Kidney (tissue), 14 donors: ENCODE results near the gene SPARC. TPM values are rescaled to one million over a fixed set of nuclear protein-coding genes. Genes with fewer than 3 reads are reported as not detected.
A peak's percentile ranks its signal among the peaks of the same experiment; 100 is the strongest.

Source experiments
- DNase-seq, 5 donors: peaks; one replicate each; pipeline ENCODE4 v3.0.0-alpha.2; 2013 to 2020
- FAIRE-seq: peaks from 2 replicates; lab custom pipeline; 2012; peaks lifted over from hg19 to GRCh38; lab: Jason Lieb, UNC
- H3K27ac ChIP-seq, 2 donors: one replicate each; pipeline ENCODE4 v1.7.0; 2013; ENCODE audit warnings: low read depth in 2 of 2, low read length in 2 of 2, inconsistent platforms in 1 of 2
- H3K27me3 ChIP-seq: one replicate; pipeline ENCODE4 v1.7.1; 2013; ENCODE audit warnings: low read length, inconsistent platforms; ENCODE audit not compliant: control insufficient read depth, insufficient read depth
- H3K36me3 ChIP-seq, 3 donors: one replicate each; pipeline versions ENCODE4 v1.7.0 to v1.7.1; 2013; ENCODE audit warnings: low read length in 3 of 3, control low read depth in 1 of 3, inconsistent platforms in 1 of 3; ENCODE audit not compliant: insufficient read depth in 3 of 3, control insufficient read depth in 2 of 3
- H3K4me1 ChIP-seq, 3 donors: one replicate each; pipeline versions ENCODE4 v1.7.0 to v1.7.1; 2013; ENCODE audit warnings: low read length in 3 of 3, inconsistent platforms in 1 of 3, low read depth in 1 of 3; ENCODE audit not compliant: control insufficient read depth in 2 of 3, insufficient read depth in 2 of 3
- H3K4me3 ChIP-seq, 3 donors: one replicate each; pipeline versions ENCODE4 v1.7.0 to v1.8.1; 2013; ENCODE audit warnings: low read length in 3 of 3, control low read depth in 1 of 3, inconsistent platforms in 1 of 3
- H3K9ac ChIP-seq, 3 donors: one replicate each; pipeline versions ENCODE4 v1.7.0 to v1.7.1; 2013; ENCODE audit warnings: low read length in 3 of 3, control low read depth in 1 of 3, inconsistent platforms in 1 of 3
- H3K9me3 ChIP-seq, 3 donors: one replicate each; pipeline versions ENCODE4 v1.7.0 to v1.7.1; 2013; ENCODE audit warnings: low read length in 3 of 3, control low read depth in 1 of 3, inconsistent platforms in 1 of 3; ENCODE audit not compliant: control insufficient read depth in 2 of 3, insufficient read depth in 1 of 3
- CTCF ChIP-seq: IDR thresholded peaks from 3 replicates; pipeline ENCODE4 v1.5.1; 2012; ENCODE audit warnings: mild to moderate bottlenecking, moderate library complexity, borderline replicate concordance; ENCODE audit not compliant: insufficient read depth; ENCODE audit errors: extremely low read depth
- intact Hi-C: fragments of 100-400 bp; cut with DNase I; formaldehyde crosslinking; loops from one replicate; pipeline ENCODE4 v1.11.1; 2022
- polyA plus RNA-seq: library from polyadenylated mRNA; stranded (reverse); fragments of 350-450 nt; fragmentation: Illumina TruSeq; extraction: RNeasy Lipid Tissue Mini Kit (QIAGEN cat#74804); gene quantifications from one replicate; pipeline ENCODE4 v1.2.3, GENCODE V29; 2014; ENCODE audit warnings: low read depth, low replicate concordance; ENCODE audit not compliant: insufficient read depth
- total RNA-seq: library from RNA; stranded (reverse); fragmentation: NEBNext Ultra II Directional; extraction: Animal tissue kit (Norgen Biotek cat#: 25700); gene quantifications from one replicate; pipeline ENCODE4 v1.2.1, GENCODE V29; 2021
- donor health status: control.
- donor health status: control.
- donor health status: control.
- donor health status: control.
- donor health status: control.
- donor health status: DM: yes; HTN: yes; CAD: no.
- donor health status: Normal renal cell carcinoma (clear cell type).

Gene SPARC
- total and polyA plus RNA-seq, 2 donors from 2014 or later: 581 to 637 TPM

GRCh38 chr5:151661968-151662732 lies 24.6 kb downstream of the SPARC start:
- no peak overlapping the region for H3K9ac ChIP-seq
- H3K27ac ChIP-seq: no peak overlapping the region

GRCh38 chr5:151660616-151661495 lies 25.9 kb downstream of the SPARC start:
- no peak overlapping the region for H3K27ac ChIP-seq
- no peaks in the 10 kb centered on the region for H3K27me3 ChIP-seq
- DNase-seq (peak in 1 of 5 donors; percentile 20), FAIRE-seq (no peak)
- H3K9me3 ChIP-seq: no peaks in the 10 kb centered on the region
- H3K9ac ChIP-seq: no peak overlapping the region
- H3K36me3 ChIP-seq: peaks cover under 1 to 9% (median 2%) of the 10 kb centered on the region in 3 donors
- no peak for TF ChIP-seq CTCF
- intact Hi-C loops: no loop called here
- H3K4me3 ChIP-seq: no peak overlapping the region
- peaks cover 0 to 28% (median 6%) of the 10 kb centered on the region in 3 donors for H3K4me1 ChIP-seq

More at GRCh38 chr5:151661968-151662732, 24.6 kb downstream of the SPARC start:
- TF ChIP-seq CTCF: no peak
- intact Hi-C loops: no loop called here
- Histone ChIP-seq H3K4me1 (peaks cover 0 to 32% (median 6%) of the 10 kb centered on the region in 3 donors), H3K4me3 (no peak overlapping the region), H3K27me3 (no peaks in the 10 kb centered on the region), H3K36me3 (peaks cover 2 to 13% (median 2%) of the 10 kb centered on the region in 3 donors), H3K9me3 (no peaks in the 10 kb centered on the region)
- no peak for FAIRE-seq
- no peak for DNase-seq

- peaks cover 0 to 15% (median 0%) of the 10 kb centered on the region in 3 donors for H3K4me1 ChIP-seq
- DNase-seq (peak; percentile 86 to 93 (median 88)), FAIRE-seq (no peak)
- TF ChIP-seq CTCF: peak; percentile 91
- no peak overlapping the region for H3K27ac ChIP-seq
- H3K4me3 ChIP-seq: no peak overlapping the region
- no peaks in the 10 kb centered on the region for H3K27me3 ChIP-seq
- peaks cover 0 to 4% (median 2%) of the 10 kb centered on the region in 3 donors for H3K36me3 ChIP-seq
- no peak overlapping the region for H3K9ac ChIP-seq
- intact Hi-C loops: loop anchor here (5.0 kb wide), 2 partner anchors 63 to 83 kb away; no protein-coding TSS in a partner anchor
- H3K9me3 ChIP-seq: no peaks in the 10 kb centered on the region
These were observed 27.5 kb downstream of the SPARC start for GRCh38 chr5:151659001-151659754.
